Measurements from ENCODE around the gene HOXD4.

DNA sequence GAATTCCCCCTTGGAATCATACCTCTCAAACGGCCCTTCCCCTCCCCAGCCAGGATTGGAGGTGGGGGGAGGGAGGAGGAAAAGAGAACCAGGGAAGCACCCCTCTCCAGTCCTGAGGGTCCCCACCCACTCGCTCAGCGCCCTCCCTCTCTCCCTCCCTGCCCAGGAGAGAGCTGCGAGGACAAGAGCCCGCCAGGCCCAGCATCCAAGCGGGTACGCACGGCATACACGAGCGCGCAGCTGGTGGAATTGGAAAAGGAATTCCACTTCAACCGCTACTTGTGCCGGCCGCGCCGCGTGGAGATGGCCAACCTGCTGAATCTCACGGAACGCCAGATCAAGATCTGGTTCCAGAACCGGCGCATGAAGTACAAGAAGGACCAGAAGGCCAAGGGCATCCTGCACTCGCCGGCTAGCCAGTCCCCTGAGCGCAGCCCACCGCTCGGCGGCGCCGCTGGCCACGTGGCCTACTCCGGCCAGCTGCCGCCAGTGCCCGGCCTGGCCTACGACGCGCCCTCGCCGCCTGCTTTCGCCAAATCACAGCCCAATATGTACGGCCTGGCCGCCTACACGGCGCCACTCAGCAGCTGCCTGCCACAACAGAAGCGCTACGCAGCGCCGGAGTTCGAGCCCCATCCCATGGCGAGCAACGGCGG lies 20.1 kb downstream of the HOXD4 start:
- no peak for TF ChIP-seq PRDM1 (tag by site-specific recombination; IDR thresholded peaks at IDR 0.05)
- TF ChIP-seq ZNF621 (tag by site-specific recombination; IDR thresholded peaks at IDR 0.05), result no peak
- TF ChIP-seq CTCF (tag by site-specific recombination; IDR thresholded peaks at IDR 0.05), result no peak
- TF ChIP-seq ZNF341 (tag by site-specific recombination; IDR thresholded peaks at IDR 0.05; ENCODE audit: low read depth), result no peak
- TF ChIP-seq ZNF274 (IDR thresholded peaks at IDR 0.05; ENCODE audit: low read length), result no peak
- no peak for TF ChIP-seq ZNF274 (tag by site-specific recombination; IDR thresholded peaks at IDR 0.05; ENCODE audit: borderline replicate concordance)
